HG02885 (cell line): ENCODE data around the gene DRD4.
"Not testable (repeated sequence)": the region's sequence is repeated elsewhere in the genome, so short reads cannot be mapped to it uniquely, and the experiment has no call there.

ENCODE experiments used
- ATAC-seq: cut with Tn5 transposase; IDR thresholded peaks from one replicate; pipeline ENCODE4 v1.9.1; 2021; ENCODE audit warnings: mild to moderate bottlenecking; ENCODE audit not compliant: unreplicated experiment, poor library complexity

DRD4 gene

GRCh38 chr11:640021-640706, 3.1 kb downstream of the DRD4 start:
- no peak for ATAC-seq

- no peak for ATAC-seq
These were observed 4.8 kb downstream of the DRD4 start for GRCh38 chr11:641806-642370.

- ATAC-seq: no peak
These were observed 6.3 kb downstream of the DRD4 start for GRCh38 chr11:643366-643765.

DNA sequence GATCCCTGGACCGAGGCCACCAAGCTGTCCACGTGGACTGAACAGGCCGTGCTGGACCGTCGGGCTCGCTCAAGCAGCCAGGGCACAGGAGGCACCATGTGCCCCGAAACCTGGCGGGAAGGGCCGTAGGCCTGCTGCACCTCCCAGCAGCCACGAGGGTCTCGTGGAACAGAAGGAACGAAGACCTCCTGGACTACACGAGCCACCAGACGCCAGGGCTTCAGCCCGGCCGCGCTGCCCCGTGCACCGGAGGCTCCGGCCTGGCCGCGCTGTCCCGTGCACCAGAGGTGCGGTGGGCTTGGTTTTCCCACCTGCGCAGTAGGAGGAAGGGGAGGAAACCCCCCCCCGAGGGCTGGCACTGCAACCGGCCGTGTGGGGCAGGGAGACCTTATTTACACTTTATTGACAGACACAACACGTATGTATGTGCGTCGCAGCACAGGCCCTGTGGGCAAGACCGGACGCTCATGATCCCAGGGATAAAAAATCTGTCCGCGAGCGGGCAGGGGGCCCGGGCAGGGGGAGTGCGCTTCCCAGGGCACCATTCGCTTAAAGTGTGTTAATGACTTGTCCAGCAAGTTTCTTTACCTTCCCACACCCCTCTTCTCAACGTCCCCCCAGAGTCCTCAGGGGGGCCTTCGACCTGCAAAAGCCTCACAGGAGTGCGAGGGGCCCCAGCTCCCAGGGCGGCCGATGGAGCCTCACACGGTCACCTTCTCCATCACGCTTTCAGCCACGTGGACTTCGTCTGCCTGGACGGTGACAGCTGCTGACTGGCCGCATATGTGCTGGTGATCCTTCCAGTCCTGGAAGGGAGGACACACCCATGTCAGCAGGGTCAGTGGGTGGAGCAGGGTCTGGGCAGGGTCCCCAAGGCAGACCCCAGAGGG, 7.0 kb downstream of the DRD4 start:
- ATAC-seq: no peak

DNA sequence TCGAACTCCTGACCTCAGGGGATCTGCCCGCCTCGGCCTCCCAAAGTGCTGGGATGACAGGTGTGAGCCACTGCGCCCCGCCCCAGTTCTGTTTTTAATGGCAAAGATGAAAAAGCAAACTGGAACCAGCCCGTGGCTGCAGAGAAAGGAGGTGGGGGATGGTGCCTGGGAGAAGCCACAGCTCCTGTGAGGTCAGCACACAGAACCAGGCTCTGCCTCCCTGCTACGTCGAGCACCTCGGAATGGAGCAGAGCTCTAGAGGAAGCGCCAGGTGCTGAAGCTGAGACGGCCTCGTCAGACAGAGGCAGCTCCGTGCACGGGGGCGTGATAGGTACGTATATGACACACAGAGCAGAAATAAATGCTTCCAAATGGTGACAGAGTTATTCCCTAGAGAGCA, 8.5 kb downstream of the DRD4 start:
- no peak for ATAC-seq

GRCh38 chr11:646214-646613, 9.1 kb downstream of the DRD4 start:
- ATAC-seq: no peak

DNA sequence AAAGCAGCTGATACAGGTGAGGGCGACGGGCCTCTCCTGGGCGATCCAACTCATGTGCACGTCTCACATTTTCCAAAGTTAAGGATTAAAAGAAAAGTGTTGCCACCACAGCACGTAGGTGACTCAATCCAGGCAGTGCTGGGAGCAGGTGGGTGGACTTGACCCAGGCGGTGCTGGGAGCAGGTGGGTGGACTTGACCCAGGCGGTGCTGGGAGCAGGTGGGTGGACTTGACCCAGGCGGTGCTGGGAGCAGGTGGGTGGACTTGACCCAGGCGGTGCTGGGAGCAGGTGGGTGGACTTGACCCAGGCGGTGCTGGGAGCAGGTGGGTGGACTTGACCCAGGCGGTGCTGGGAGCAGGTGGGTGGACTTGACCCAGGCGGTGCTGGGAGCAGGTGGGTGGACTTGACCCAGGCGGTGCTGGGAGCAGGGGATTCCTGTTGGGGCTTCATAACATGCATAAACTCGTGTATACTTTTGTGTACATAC, 10.6 kb downstream of the DRD4 start:
- not testable (repeated sequence) for ATAC-seq

DNA sequence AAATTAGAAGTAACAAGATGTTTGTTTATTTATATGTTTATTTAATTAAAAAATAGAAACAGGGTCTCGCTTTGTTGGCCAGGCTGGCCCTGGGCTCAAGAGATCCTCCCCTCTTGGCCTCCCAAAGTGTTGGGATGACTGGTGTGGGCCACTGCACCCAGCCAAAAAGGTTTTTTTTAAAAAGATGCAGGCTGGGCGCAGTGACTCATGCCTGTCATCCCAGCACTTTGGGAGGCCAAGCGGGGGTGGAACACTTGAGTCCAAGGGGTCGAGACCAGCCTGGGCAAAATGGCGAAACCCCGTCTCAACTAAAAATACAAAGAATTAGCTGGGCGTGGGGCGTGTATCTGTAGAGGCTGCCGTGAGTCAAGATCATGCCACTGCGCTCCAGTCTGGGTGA, 13.4 kb downstream of the DRD4 start:
- ATAC-seq: no peak

- ATAC-seq: not testable (repeated sequence)
These were observed 16.1 kb downstream of the DRD4 start for GRCh38 chr11:653136-653535.

DNA sequence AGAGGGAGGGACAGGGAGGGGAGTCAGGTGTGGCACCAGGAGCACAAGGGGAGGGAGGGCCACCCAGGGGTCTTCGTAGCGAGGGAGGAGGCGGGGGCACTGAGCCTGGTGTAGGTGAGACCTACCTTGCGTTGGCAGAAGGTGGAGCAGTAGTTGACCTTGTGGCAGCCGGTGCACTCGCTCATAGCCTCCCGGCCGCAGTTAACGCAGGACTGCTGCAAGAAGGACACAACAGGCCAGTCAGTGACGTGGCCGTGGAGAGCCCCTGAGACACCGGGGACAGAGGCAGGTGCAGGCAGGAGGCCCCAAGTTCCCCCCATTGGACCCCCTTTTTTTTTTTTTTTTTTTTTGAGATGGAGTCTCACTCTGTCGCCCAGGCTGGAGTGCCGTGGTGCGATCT, 16.8 kb downstream of the DRD4 start:
- no peak for ATAC-seq

DNA sequence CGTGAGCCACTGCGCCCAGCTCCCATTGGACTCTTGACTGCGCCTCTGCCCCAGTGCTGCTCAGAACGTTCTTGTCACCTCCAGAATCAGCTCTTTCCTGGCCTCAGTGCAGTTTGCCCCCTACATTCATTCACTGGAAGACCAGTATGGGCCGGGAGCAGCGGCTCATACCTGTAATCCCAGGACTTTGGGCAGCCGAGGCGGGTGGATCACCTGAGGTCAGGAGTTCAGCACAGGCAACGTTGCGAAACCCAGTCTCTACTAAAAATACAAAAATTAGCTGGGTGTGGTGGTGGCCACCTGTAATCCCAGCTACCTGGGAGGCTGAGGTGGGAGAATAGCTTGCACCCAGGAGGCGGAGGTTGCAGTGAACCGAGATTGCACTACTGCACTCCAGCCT, 17.4 kb downstream of the DRD4 start:
- ATAC-seq: not testable (repeated sequence)

- no peak for ATAC-seq
These were observed 18.1 kb downstream of the DRD4 start for GRCh38 chr11:655036-655726.

DNA sequence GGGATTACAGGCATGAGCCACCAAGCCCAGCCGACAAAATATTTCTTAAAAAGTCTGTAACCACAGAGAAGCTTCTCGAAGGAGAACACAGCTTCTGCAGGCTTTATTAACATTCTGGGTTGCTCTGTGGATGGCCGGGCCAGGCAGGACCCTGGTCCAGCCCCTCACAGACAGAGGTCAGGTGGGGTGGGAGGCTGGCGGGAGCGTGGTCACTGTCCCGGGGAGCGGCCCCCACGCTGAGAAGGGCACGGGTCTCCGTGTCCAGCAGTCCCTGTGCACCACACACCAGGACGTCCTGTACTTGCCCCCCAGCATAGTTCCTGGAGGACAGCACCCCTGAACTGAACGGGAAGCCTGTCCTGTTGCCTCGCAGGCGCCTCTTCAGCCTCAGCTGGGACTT, 19.4 kb downstream of the DRD4 start:
- ATAC-seq: no peak

- no peak for ATAC-seq
These were observed 19.8 kb downstream of the DRD4 start for GRCh38 chr11:656866-657265.

GRCh38 chr11:657691-658126, 20.6 kb downstream of the DRD4 start:
- no peak for ATAC-seq

DNA sequence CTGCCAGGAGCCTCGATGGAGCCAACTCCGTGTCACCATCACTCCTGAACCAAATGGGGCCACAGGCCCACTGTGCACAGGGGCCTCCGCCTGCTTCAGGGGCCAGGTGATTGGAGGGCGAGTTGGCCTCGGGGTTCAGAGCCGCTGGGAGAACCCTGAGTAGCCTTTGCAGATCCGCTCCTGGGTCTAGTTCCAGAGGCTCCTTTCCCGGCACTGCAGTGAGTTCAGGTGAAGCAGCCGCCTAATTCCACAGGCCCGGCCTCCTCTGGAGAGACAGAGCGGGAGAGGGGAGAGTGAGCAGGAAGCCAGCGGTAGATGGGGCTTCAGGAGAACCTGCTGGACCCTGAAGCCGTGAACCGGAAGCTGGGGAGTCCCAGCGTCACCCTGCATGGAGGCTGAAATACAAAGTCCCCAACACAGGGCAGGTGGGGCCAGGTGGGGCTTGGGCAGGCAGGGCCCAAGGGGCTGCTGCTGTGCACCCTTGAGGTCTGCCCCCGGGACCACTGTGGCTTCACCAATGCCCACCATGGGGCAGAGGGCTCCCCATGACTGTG, 22.5 kb downstream of the DRD4 start:
- no peak for ATAC-seq

GRCh38 chr11:660281-660680, 23.2 kb downstream of the DRD4 start:
- no peak for ATAC-seq

- no peak for ATAC-seq
These were observed 23.8 kb downstream of the DRD4 start for GRCh38 chr11:660681-661444.

DNA sequence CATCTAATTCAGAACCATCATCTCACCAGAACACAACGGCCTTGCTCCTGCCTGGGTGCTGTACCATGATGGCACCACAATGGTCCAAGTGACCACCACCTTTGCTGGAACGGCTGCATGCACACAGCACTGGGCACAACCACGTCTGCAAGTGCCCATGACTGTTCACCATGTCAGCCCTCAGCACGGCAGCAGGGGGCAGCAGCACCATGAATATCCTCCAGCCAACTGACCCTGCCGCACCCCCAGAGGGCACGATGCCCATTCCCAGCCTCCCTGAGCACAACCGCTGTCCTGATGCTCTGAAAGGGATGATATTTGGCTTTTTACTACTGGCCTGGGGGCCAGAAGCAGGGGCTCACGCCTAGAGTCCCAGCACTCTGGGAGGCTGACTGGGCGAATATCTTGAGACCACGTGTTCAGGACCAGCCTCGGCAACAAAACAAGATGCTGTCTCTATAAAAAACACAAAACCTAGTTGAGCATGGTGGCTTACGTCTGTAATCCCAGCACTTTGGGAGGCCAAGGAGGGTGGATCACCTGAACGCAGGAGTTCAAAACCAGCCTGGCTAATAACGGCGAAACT, 25.7 kb downstream of the DRD4 start:
- ATAC-seq: no peak
